Loucy (cell line): ENCODE data around the gene CHST11.
A peak's percentile ranks its signal among the peaks of the same experiment; 100 is the strongest.

Experiments
- H2AFZ ChIP-seq: fragments of 200-600 bp; sonication (generic); 2 replicates; pipeline ENCODE4 v1.6.0; 2016; ENCODE audit warnings: antibody characterized with exemption, mild to moderate bottlenecking, low read length, moderate library complexity
- H3F3A ChIP-seq: fragments of 200-600 bp; 2 replicates; pipeline ENCODE4 v1.6.0; 2016; ENCODE audit warnings: antibody characterized with exemption, low read depth, mild to moderate bottlenecking
- H3K27me3 ChIP-seq: fragments of 200-600 bp; sonication (generic); 2 replicates; pipeline ENCODE4 v1.6.1; 2014; ENCODE audit warnings: low read length, mild to moderate bottlenecking; ENCODE audit not compliant: insufficient read depth, poor library complexity, severe bottlenecking
- H3K36me3 ChIP-seq: fragments of 200-600 bp; sonication (generic); 2 replicates; pipeline ENCODE4 v1.6.1; 2016; ENCODE audit warnings: low read length; ENCODE audit not compliant: insufficient read depth
- H3K4me1 ChIP-seq: fragments of 200-600 bp; sonication (generic); 2 replicates; pipeline ENCODE4 v1.5.1; 2014; ENCODE audit warnings: low read length, mild to moderate bottlenecking; ENCODE audit not compliant: insufficient read depth, poor library complexity, severe bottlenecking
- H3K4me2 ChIP-seq: fragments of 200-600 bp; sonication (generic); 2 replicates; pipeline ENCODE4 v1.6.0; 2014; ENCODE audit warnings: antibody characterized with exemption, low read length, low read depth, mild to moderate bottlenecking; ENCODE audit not compliant: poor library complexity, severe bottlenecking
- H3K4me3 ChIP-seq: fragments of 200-600 bp; sonication (generic); 2 replicates; pipeline ENCODE4 v1.5.1; 2014; ENCODE audit warnings: low read length, mild to moderate bottlenecking, mixed read lengths; ENCODE audit not compliant: poor library complexity, severe bottlenecking
- H3K79me2 ChIP-seq: fragments of 200-600 bp; sonication (generic); 2 replicates; pipeline ENCODE4 v1.6.1; 2014; ENCODE audit warnings: low read length; ENCODE audit not compliant: insufficient read depth
- H3K9ac ChIP-seq: fragments of 200-600 bp; sonication (generic); 2 replicates; pipeline ENCODE4 v1.6.0; 2014; ENCODE audit warnings: mild to moderate bottlenecking, low read depth, low read length, moderate library complexity; ENCODE audit not compliant: poor library complexity, severe bottlenecking
- H3K9me2 ChIP-seq: fragments of 200-600 bp; sonication (generic); replicated peaks from 2 replicates; pipeline ENCODE4 v1.6.1; 2016; ENCODE audit warnings: low read depth, low read length, mixed read lengths
- H3K9me3 ChIP-seq: fragments of 200-600 bp; sonication (generic); 2 replicates; pipeline ENCODE4 v1.6.1; 2014; ENCODE audit warnings: mild to moderate bottlenecking, antibody characterized with exemption, low read length, low read depth; ENCODE audit not compliant: insufficient read depth
- H4K20me1 ChIP-seq: fragments of 200-600 bp; sonication (generic); 2 replicates; pipeline ENCODE4 v1.6.0; 2014; ENCODE audit warnings: antibody characterized with exemption, low read length, mild to moderate bottlenecking; ENCODE audit not compliant: insufficient read depth, poor library complexity, severe bottlenecking
- EZH2phosphoT487 ChIP-seq: fragments of 200-600 bp; IDR thresholded peaks from 2 replicates; pipeline ENCODE4 v1.6.1; 2018; ENCODE audit warnings: antibody characterized with exemption, mild to moderate bottlenecking, moderate library complexity, borderline replicate concordance
- TF ChIP-seq, protein P1 (sequence below): fragments of 200-600 bp; sonication (generic); conservative IDR thresholded peaks from 2 replicates; pipeline ENCODE4 v1.5.1; 2014; ENCODE audit warnings: mild to moderate bottlenecking, antibody characterized with exemption, low read length

Gene CHST11

DNA sequence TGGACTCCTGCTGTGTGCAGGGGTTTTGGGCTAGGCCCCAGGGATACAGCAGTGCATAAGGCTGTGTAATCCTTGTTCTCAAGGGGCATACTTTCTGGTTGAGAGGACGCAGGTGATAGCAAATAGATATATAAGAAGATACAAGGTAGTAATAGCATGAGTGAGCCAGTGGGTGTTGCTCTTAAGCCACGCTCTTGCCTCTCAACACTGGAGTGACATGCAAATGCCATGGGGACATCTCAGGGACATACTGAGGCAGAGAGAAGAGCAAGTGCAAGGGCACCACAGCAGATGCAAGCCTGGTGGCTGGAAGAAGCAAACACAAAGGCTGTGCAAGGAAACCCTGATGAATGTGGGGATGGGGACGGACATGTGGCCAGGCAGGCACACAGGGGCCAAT, 223.3 kb downstream of the CHST11 start:
- Histone ChIP-seq H3K9me3 (no peaks in the 10 kb centered on the region), H3F3A (peaks cover 15% of the 10 kb centered on the region; the same call in 1 of the 2 replicates), H3K4me1 (peaks cover 49% of the 10 kb centered on the region), H3K79me2 (peaks cover 100% of the 10 kb centered on the region), H3K9ac (no peak overlapping the region), H3K36me3 (peaks cover 45% of the 10 kb centered on the region; the same call in 1 of the 2 replicates), H3K9me2 (no peaks in the 10 kb centered on the region), H3K4me2 (no peak overlapping the region), H3K4me3 (no peak overlapping the region), H2AFZ (no peak overlapping the region), H3K27me3 (no peaks in the 10 kb centered on the region), H4K20me1 (peaks cover 91% of the 10 kb centered on the region)
- TF ChIP-seq, protein P1, sequence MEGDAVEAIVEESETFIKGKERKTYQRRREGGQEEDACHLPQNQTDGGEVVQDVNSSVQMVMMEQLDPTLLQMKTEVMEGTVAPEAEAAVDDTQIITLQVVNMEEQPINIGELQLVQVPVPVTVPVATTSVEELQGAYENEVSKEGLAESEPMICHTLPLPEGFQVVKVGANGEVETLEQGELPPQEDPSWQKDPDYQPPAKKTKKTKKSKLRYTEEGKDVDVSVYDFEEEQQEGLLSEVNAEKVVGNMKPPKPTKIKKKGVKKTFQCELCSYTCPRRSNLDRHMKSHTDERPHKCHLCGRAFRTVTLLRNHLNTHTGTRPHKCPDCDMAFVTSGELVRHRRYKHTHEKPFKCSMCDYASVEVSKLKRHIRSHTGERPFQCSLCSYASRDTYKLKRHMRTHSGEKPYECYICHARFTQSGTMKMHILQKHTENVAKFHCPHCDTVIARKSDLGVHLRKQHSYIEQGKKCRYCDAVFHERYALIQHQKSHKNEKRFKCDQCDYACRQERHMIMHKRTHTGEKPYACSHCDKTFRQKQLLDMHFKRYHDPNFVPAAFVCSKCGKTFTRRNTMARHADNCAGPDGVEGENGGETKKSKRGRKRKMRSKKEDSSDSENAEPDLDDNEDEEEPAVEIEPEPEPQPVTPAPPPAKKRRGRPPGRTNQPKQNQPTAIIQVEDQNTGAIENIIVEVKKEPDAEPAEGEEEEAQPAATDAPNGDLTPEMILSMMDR, result peak; percentile 66
- no peak for TF ChIP-seq EZH2phosphoT487

DNA sequence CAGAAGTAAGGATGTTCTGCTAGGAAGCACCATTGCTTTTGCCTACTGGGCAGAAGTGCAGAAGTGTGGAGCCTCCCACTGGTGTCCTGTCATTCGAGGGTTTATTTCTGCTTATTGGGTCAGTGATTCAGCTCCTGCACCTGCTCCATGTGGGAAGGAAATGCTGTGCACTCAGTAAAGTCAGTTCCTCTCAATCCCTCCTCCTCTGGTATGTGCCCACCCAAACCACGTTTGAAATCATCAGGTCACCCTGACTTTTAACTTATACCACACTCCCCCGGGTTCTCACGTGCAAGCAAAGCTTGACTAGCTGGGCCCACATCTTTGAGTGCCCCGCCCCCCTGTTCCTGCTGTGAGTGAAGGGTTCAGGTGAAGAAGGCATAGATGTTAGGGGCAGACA, 223.7 kb downstream of the CHST11 start:
- TF ChIP-seq, protein P1, result no peak
- TF ChIP-seq EZH2phosphoT487, result no peak
- peaks cover 100% of the 10 kb centered on the region for H3K79me2 ChIP-seq

DNA sequence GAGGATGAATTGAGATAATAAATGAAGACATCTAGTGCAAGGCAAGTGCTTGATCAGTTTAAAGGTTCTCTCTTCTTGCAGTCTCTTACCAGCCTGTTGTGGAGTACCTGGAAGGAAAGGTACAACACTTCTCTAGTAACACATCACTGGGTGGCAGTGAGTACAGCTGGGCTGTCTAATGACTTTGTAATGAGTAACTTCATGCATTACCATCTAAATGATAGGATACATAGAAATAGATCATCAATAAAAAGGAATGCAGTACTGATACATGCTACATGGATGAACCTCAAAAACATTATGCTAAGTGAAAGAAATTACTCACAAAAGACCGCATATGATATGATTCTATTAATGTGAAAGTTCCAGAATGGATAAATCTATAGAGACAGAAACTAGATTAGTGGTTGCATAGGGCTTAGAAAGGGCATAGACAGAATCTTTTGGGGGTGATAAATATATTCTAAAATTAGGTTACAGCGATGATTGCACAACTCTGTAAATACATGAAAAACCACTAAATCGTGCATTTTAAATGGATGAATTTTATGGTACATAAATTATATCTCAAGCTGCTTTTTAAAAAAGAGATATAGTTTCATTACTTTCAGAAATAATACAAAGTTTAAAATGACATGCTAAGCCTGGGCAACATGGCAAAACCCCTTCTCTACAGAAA, 224.4 kb downstream of the CHST11 start:
- no peak for TF ChIP-seq EZH2phosphoT487
- TF ChIP-seq, protein P1, result no peak
- Histone ChIP-seq H2AFZ (no peak overlapping the region), H3K4me2 (no peak overlapping the region), H3K9ac (no peak overlapping the region), H3K9me2 (no peaks in the 10 kb centered on the region), H3K36me3 (peaks cover 38% of the 10 kb centered on the region; the same call in 1 of the 2 replicates), H3K4me1 (peaks cover 60% of the 10 kb centered on the region), H3K27me3 (no peaks in the 10 kb centered on the region), H3K4me3 (no peak overlapping the region), H3K79me2 (peaks cover 100% of the 10 kb centered on the region), H3K9me3 (no peaks in the 10 kb centered on the region), H3F3A (peaks cover 15% of the 10 kb centered on the region; the same call in 1 of the 2 replicates), H4K20me1 (peaks cover 91% of the 10 kb centered on the region)

More for the DNA sequence above, 223.7 kb downstream of the CHST11 start:
- Histone ChIP-seq H3K4me1 (peaks cover 53% of the 10 kb centered on the region), H3K9me3 (no peaks in the 10 kb centered on the region), H3K9me2 (no peaks in the 10 kb centered on the region), H2AFZ (no peak overlapping the region), H4K20me1 (peaks cover 91% of the 10 kb centered on the region), H3K4me2 (no peak overlapping the region), H3K27me3 (no peaks in the 10 kb centered on the region), H3F3A (peaks cover 15% of the 10 kb centered on the region; the same call in 1 of the 2 replicates), H3K9ac (no peak overlapping the region), H3K36me3 (peaks cover 43% of the 10 kb centered on the region; the same call in 1 of the 2 replicates), H3K4me3 (no peak overlapping the region)
